Measurements from ENCODE around the gene NEMP2.

DNA sequence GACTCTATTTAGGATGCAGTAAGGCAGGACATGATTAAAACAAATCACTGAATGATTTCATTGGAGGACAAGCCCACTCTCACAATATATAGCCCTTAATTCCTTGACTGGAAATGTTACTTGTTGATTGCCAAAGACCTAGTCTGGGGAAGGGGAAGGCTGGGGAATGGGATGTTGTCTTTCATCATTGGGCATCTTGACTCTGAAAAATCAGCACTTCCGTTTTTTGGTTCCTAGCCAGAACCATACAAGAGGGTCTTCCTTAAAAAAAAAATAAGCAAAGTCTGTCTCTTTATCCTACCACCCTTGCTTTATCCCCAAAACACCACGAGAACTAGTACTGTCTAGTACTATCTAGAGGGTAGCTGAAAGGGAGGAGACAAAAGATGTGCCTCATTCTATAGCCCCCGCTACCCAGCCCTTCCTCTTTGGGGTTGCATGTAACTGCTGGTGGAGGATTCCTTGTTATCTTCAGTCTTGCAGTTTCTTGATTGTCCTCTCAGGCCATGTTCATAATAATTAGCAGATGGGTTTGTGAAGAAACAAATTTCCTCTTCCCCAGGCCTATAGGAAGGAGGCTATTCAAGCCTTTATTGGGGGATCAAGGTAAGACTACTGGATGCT, 55.8 kb downstream of the NEMP2 start:
- TF ChIP-seq, protein P1, sequence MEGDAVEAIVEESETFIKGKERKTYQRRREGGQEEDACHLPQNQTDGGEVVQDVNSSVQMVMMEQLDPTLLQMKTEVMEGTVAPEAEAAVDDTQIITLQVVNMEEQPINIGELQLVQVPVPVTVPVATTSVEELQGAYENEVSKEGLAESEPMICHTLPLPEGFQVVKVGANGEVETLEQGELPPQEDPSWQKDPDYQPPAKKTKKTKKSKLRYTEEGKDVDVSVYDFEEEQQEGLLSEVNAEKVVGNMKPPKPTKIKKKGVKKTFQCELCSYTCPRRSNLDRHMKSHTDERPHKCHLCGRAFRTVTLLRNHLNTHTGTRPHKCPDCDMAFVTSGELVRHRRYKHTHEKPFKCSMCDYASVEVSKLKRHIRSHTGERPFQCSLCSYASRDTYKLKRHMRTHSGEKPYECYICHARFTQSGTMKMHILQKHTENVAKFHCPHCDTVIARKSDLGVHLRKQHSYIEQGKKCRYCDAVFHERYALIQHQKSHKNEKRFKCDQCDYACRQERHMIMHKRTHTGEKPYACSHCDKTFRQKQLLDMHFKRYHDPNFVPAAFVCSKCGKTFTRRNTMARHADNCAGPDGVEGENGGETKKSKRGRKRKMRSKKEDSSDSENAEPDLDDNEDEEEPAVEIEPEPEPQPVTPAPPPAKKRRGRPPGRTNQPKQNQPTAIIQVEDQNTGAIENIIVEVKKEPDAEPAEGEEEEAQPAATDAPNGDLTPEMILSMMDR (IDR thresholded peaks at IDR 0.05) = no peak
- TF ChIP-seq POLR2A (IDR thresholded peaks at IDR 0.05) = no peak

Data from thyroid gland (tissue), 4 donors.